Fibroblast of skin of right biceps (primary cell): ENCODE results near the gene ERCC5.

Experiments
- DNase-seq: peaks from one replicate; pipeline ENCODE4 v3.0.0-alpha.2; 2013

ERCC5 gene

GRCh38 chr13:102897371-102898138 lies 51.7 kb downstream of the ERCC5 start:
- no peak for DNase-seq

GRCh38 chr13:102900193-102900608 lies 54.4 kb downstream of the ERCC5 start:
- no peak for DNase-seq

- no peak for DNase-seq
Observed at GRCh38 chr13:102901056-102901455, 55.2 kb downstream of the ERCC5 start.

- peak; percentile 46 for DNase-seq
Observed at GRCh38 chr13:102901615-102902305, 55.9 kb downstream of the ERCC5 start.

DNA sequence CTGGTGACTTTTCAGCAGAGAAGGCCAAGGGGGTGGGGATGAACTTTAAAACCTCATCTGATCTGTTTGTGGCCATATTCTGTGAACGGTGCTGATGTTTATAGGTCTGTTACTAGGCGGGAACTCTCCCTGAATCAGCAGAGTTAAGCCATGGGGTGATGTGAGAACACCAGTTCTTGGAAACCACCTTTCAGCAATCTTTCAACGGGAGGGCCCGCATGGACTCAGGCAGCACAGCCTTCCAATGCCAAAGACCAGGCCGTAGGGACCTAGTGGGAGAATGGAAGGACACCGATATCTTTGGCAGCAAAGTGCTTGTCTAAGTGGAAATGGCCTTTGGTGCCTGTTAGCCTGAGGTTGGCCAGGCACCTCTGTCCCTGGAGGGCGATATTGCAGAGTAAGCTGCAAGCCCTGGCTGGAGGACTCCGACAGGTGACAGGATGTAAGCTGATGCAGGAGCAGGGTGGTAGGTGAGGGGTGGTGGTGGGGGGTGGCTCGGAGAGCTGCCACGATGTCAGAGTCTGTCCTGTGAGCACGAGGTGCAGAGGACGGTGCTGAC lies 57.0 kb downstream of the ERCC5 start:
- no peak for DNase-seq

DNA sequence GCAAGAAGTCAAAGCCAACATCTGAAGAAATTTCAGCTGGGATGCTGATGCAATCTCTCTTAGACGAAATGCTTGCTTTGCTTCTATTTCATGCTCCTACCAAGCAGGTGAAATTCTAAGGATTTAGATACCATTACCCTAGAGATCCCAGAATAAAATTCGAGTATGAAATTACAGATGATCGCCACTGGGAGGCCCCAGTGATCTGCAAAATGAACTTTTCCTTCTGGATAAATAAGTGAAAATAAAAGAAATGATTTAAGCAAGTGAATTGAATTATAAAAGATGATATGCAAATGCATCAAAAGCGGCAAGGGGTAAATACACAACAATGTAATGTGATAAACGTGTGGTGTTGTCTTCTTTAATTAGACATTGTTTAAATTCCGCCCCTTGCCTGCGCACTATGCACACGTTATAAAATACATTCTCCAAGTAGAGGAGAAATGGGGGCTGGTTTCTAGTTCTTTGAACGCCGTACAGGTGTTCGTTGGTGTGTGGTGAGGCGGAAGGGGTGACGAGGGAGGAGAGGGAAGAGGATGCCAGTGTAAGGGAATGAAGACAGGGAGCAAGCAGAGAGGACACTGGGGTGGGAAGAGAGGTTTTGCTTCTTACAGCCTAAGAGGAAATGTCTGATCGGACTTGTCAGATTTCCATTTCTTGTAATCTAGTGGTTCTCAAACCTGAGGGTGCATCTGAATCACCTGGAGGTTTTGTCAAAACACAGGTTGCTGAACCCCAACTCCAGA lies 58.0 kb downstream of the ERCC5 start:
- DNase-seq = peak; percentile 6

- DNase-seq = no peak
Observed at GRCh38 chr13:102904408-102904862, 58.6 kb downstream of the ERCC5 start.

DNA sequence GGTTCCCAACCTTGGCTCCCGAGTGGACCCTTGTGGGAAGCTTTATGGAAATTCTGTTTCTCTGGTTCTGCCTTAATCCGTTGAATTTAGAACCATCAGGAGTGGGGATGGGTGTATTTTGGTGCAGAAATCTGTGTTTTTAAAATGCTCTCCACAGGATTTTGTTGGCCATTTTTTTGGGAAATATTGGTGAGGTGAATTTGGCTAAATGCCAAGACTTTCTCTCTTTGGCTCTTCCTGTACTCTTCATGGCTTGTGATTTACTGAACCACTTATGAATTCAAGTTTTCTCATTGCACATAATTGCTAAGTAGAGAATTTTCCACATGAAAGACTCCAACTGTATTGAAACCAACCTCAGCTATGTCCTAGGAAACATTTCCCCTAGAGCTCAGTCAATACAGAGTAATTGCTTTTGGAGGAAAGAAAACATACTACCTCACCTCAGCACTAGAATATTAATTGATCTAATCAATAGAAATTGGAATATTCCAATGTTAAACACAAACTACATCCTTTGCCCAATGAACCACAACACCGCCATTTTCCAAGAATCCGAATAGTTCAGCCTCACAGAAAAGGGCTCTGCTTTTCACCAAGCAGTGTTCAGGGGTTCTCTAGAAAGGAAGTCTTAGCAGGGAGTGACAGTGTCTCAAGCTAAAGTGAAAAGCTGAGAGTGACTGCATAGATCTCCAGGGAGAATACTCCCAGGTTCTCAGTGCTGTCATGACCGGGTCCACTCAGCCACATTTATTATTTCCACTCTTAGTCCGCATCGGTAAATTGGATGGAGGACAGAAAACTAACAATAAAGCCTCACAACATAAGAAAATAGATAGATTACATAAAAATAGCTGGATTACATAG lies 60.3 kb downstream of the ERCC5 start:
- no peak for DNase-seq

- DNase-seq = peak; percentile 9
Observed at GRCh38 chr13:102907016-102907756, 61.4 kb downstream of the ERCC5 start.

GRCh38 chr13:102907886-102908515 lies 62.2 kb downstream of the ERCC5 start:
- peak; percentile 42 for DNase-seq

DNA sequence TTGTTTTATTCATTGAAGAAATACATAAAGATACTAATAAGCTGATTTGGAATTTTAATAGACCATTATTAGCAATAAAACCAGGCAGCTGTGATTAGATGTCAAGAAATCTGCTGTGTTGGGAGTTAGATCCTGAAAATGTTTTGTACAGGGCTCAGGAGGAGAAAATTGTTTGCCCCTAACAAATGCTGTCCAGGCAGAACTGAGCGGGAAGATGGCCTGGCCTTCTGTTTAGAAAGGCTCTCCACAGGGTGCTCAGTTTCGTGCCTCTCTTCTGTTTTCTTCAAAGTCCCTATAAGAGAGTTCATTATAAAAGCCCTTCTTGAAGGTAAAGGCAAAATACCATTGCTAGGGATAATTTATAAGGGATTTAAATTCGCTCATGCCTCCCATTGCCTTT lies 64.1 kb downstream of the ERCC5 start:
- no peak for DNase-seq

GRCh38 chr13:102911336-102911735 lies 65.5 kb downstream of the ERCC5 start:
- DNase-seq = no peak

DNA sequence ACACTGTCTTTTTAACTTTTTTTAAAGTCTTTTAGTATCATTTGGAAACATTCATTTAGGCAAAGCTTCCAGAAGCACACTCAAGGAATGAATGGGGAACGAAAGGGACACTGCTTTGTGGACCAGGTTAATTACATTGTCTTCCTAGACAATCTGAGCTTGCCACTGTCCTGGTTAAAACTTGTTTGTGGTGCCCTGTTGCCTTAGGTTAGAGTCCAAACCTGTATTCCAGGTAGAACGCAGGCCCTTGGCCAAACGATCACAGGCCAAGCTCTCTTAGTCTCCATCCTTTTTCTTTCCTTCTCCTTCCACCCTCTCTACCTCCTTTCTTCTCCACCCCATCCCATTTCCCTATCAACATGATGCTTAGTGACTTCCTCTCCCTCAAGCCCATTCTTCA lies 66.8 kb downstream of the ERCC5 start:
- DNase-seq = no peak

- DNase-seq = peak; percentile 31
Observed at GRCh38 chr13:102913914-102914313, 68.1 kb downstream of the ERCC5 start.

DNA sequence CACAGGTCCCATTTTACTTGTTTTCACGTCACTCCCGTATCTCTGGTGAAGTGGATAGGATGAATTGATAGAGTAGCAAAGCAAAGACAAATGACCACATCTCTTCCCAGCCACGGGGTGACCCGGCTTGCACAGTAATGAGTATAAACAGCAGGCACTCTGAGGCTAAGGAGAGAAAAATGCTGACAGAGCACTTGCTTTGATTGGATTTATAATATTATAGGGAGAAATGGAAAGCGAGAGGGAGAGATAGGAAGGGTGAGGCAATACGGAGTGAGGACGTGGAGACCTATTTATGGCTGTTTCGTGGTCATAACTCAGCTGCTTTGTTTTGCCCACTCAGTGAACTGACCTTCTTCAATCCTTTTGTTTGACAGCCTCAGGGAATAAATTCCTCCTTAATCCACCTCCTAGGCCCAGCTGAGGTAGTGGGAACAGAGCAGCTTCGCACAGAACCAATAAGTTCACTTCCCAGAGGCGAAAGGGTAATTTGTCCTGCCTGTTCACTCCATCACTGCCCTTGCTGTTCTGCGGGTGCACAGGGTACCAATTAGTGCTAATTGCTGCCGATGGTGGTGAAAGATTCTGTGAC lies 68.6 kb downstream of the ERCC5 start:
- no peak for DNase-seq

DNA sequence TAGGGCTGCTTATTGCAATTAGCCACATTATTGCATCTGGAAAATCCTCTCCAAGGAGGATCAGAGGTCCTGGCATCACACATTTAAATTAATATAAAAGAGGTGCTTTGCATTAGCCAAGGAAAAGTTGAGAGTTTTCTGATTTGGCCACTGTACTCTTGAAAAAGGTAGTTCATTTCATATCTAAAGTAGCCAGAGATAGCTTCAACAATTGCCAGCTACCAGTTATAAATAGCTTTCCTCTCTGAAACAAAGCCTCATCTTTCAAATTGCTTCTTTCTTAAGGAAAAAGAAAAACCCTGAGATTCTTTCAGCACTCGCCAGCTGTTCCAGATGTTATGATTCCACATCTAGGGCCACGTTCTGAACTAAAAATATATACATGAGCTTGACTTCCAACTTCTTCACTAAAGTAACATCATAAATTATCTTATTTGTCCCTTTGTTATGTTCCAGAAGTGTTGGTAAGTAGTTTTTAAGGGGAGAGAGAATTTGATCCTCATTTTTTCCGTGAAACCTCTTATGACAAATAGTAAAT lies 69.6 kb downstream of the ERCC5 start:
- no peak for DNase-seq

- DNase-seq = no peak
Observed at GRCh38 chr13:102917019-102917418, 71.2 kb downstream of the ERCC5 start.

DNA sequence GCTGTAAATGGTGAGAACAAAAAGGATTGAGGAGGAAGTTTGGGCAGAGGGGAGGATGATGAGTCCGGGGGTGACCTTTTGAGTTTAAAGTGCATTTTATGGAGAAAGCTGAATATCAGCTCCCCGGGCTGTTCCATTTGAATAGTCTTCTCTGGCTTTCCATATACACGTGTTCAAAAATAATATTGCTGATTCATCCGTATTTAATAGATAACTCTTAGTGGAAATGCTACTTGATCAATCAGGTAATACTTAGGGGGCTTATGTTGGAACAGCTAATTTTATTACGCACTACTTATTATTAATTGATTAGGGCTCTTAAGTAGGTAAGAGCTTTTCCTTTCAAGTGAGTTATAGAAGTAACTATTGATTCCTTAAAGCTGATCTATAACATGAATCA lies 76.4 kb downstream of the ERCC5 start:
- DNase-seq = no peak
